D721Med (cell line): ENCODE measurements around the gene YJEFN3.

Experiments used
- DNase-seq: peaks from one replicate; pipeline ENCODE4 v3.0.0; 2011; ENCODE audit warnings: low spot score; ENCODE audit not compliant: insufficient read length
- FAIRE-seq: peaks from 2 replicates; lab custom pipeline; 2011; peaks lifted over from hg19 to GRCh38; lab: Jason Lieb, UNC
- TF ChIP-seq, protein P1 (sequence below): IDR thresholded peaks from 2 replicates; pipeline ENCODE4 v1.5.1; 2012; ENCODE audit warnings: mild to moderate bottlenecking, control low read depth; ENCODE audit not compliant: insufficient read depth; ENCODE audit errors: missing control alignments

YJEFN3 gene

GRCh38 chr19:19487077-19487949, 41.4 kb upstream of the YJEFN3 start:
- FAIRE-seq, result no peak
- TF ChIP-seq, protein P1, sequence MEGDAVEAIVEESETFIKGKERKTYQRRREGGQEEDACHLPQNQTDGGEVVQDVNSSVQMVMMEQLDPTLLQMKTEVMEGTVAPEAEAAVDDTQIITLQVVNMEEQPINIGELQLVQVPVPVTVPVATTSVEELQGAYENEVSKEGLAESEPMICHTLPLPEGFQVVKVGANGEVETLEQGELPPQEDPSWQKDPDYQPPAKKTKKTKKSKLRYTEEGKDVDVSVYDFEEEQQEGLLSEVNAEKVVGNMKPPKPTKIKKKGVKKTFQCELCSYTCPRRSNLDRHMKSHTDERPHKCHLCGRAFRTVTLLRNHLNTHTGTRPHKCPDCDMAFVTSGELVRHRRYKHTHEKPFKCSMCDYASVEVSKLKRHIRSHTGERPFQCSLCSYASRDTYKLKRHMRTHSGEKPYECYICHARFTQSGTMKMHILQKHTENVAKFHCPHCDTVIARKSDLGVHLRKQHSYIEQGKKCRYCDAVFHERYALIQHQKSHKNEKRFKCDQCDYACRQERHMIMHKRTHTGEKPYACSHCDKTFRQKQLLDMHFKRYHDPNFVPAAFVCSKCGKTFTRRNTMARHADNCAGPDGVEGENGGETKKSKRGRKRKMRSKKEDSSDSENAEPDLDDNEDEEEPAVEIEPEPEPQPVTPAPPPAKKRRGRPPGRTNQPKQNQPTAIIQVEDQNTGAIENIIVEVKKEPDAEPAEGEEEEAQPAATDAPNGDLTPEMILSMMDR, result no peak

DNA sequence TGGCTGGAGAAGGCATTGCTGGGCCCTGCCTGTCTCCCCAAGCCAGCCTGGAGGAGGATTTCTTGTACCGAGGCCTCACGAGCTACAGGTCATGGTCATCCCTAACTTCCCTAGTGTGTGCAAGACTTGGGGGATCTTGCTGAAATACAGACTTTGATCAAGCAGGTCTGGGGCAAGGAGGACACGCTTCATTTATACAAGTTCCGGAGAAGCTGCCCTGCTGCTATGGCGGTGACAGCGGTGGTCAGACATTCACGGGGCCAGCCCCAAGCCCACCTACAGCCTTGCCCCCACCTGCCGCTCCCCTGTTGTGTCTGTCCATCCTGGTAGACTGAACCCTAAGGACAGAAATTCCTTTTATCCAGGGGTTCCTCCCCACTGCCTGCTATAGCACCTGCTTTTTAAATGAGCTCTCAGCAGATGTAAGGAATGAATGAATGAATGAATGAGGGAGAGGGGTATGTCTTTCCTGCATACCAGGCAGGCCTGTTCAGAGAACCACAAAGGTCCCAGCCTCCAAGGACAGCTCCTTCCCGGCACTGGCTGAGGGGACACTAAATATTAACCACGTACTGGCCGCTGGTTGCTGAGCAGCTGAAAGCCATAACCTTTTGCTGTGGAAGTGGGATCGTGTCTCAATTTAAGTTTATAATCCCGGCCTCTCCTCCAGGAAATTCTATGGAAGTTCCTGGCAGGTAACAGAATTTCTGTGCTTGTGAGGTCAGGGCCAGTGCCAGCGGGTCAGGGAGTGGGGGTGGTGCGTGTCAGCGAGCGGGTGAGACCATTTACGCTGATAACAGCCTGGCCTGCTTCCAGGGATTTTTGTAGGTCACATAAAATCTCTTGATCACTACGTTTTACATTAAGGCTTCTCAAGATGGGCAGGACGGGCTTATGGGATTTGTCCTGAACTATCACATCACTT, 40.5 kb upstream of the YJEFN3 start:
- FAIRE-seq (no peak), DNase-seq (no peak)
- TF ChIP-seq, protein P1, result no peak

More at GRCh38 chr19:19487077-19487949, 41.4 kb upstream of the YJEFN3 start:
- DNase-seq, result no peak

DNA sequence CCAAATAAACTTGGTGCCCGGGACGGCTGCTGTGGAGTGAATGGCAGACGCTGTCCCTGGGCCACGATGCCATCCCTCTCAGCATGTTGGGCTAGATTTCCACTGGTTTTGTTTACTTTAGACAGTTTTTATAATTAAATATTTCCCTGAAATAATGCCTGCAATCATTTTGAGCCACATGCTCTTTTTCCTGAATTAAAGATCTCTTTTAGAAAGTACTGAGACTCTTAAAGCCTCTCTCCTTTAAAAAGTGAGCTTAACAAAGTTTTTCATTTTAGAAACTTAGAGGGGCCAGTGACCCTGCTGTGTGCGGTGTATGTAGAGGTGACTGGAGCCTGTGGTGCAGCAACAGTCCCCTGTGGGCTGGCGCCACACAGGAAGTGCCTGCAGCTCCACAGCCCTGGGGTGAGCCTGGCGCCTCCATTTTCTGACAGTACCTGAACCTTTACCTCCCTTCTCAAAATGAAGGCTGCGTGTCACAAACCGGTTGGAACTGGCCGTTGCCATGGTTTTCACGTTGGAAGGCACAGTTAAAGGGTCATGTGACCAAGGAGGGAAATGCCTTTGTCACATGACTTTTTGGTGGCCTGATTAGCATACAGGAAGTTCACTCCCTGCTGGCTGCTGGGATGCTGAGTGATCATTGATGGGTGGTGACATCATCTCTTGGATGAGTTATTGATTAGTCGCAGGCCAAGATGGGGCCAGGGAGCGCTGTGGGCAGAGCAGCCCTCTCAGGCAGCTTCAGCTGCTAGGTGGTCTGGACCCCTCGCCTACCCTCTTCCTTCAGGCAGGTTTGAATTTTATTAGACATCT, 39.6 kb upstream of the YJEFN3 start:
- TF ChIP-seq, protein P1, result no peak
- DNase-seq (no peak), FAIRE-seq (no peak)

GRCh38 chr19:19489804-19490204, 38.9 kb upstream of the YJEFN3 start:
- TF ChIP-seq, protein P1, result no peak
- FAIRE-seq (no peak), DNase-seq (no peak)

DNA sequence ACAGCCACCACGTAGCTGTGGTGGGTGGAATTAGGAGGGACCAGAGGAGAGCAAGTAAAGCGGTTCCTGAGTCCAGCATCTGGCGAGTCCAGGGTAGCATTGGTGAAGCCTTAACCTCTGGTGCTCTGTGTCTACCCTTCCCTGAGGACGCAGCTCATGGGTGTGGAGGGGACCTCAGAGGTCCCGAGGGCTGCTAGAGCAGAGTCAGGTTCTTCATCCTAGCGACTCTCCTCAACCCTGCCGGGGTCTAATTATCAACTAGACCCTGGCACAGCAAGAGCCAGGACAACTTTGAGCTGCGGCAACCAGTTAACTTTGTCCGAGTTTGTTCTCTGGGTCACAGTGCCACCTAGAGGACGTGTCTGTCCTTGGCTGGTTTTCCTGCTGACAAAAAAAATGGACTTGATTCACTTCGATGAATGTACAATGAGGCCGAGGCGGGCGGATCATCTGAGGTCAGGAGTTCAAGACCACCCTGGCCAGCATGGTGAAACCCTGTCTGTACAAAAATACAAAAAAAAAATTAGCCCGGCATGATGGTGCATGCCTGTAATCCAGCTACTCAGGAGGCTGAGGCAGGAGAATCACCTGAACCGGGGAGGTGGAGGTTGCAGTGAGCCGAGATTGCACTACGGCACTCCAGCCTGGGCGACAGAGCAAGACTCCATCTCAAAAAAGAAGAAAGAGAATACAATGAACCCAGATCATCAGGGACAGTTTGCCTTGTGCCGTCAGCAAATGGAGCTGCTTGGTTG, 38.3 kb upstream of the YJEFN3 start:
- peak; percentile 89 for DNase-seq
- TF ChIP-seq, protein P1, result peak; percentile 88
- no peak for FAIRE-seq
